ENCODE data around the gene C22orf23. TPM values are rescaled to one million over a fixed set of nuclear protein-coding genes. Genes with fewer than 3 reads are reported as not detected.

C22orf23 gene
- total RNA-seq, 1 donor, result under 0.01 TPM

GRCh38 chr22:37906364-37907008 lies 46.9 kb downstream of the C22orf23 start:
- peak in 1 of 3 donors; percentile 21 for DNase-seq (ENCODE audit: low read depth in 2 of 3, low spot score in 2 of 3)

- peak; percentile 37 to 79 (median 56) for DNase-seq (ENCODE audit: low read depth in 2 of 3, low spot score in 2 of 3)
Measured at GRCh38 chr22:37905534-37906363, 47.7 kb downstream of the C22orf23 start, which contains the start of gene MICALL1. Gene MICALL1, plus strand, starts transcription at chr22:37906297. Its CDS starts 126 bp downstream, at chr22:37906423.

- peak in 2 of 3 donors; percentile 40 to 74 for DNase-seq (ENCODE audit: low read depth in 2 of 3, low spot score in 2 of 3)
Measured at GRCh38 chr22:37904572-37905533, 48.5 kb downstream of the C22orf23 start.

GRCh38 chr22:37898441-37899181 lies 54.8 kb downstream of the C22orf23 start:
- no peak for DNase-seq (ENCODE audit: low read depth in 2 of 3, low spot score in 2 of 3)

DNA sequence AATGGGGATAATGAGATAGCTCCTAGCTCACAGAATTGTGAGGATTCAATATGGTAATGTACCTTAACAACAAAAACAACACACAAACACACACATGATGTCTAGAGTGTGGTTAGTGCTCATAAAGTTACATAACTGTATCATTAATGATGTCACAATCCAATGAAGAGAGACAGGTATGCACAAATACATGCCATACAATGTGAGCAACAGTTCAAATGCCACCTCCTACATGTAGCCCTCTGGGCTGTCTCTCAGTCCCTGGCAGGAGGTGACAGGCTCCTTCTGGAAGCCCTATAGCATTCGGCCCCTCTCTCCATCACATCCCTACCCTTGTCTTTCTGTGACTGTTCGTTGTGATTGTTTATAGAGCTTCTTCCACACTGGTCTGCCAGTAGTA lies 55.6 kb downstream of the C22orf23 start:
- DNase-seq (ENCODE audit: low read depth in 2 of 3, low spot score in 2 of 3), result no peak

GRCh38 chr22:37896939-37897338 lies 56.5 kb downstream of the C22orf23 start:
- DNase-seq (ENCODE audit: low read depth in 2 of 3, low spot score in 2 of 3), result no peak

DNA sequence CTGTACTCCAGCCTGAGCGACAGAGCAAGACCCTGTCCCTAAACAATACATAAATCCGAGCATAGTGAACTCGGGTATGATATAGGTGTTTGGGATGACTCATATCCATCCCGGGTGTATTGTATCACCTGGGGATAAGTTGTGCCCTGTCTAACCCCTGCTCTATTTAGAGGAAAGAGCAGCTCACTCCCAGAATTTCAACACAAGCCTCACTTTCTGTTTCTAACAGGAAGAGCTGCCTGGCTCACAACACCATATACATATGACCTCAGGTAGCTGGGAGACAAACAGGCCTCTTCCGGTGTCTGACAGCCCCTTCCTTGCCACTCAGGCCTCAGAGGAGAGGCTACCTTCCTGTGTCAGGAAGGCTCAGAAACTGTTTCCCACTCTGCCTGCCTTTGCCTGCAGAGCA lies 57.2 kb downstream of the C22orf23 start:
- DNase-seq (ENCODE audit: low read depth in 2 of 3, low spot score in 2 of 3), result peak; percentile 17 to 46 (median 35)

GRCh38 chr22:37894939-37895670 lies 58.3 kb downstream of the C22orf23 start:
- DNase-seq (ENCODE audit: low read depth in 2 of 3, low spot score in 2 of 3), result no peak

DNA sequence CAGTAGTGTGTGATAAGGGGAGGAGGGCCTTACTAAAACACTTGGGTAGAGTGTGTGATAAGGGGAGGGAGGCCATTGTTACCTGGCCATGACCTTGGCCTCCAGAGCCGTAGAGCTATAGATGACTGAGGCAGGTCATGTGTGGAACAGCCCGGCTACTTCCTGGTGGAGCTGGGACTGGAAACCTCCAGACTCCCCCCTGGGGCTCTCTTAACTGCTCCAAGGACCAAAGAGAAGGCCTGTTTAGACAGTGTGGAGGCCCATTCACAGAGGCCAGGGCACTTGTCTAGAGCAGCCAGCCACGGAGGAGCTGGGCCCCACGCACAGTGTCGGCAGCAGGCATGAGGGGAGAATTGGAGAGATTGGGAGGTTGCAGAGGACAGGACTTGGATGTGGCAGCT lies 59.8 kb downstream of the C22orf23 start:
- DNase-seq (ENCODE audit: low read depth in 2 of 3, low spot score in 2 of 3), result no peak

Other genes with a start within 250 kb of the C22orf23 start
- 29.9 TPM for gene GCAT, start 145.7 kb downstream of the C22orf23 start, total RNA-seq
- gene GALR3, start 130.2 kb downstream of the C22orf23 start, total RNA-seq, result under 0.01 TPM
- gene ANKRD54, start 109.3 kb downstream of the C22orf23 start, total RNA-seq, result 65.2 TPM
- gene EIF3L, start 104.2 kb downstream of the C22orf23 start, total RNA-seq, result 1,099 TPM
- 38.5 TPM for gene MICALL1, start 47.3 kb downstream of the C22orf23 start, total RNA-seq
- 30.7 TPM for gene POLR2F, start 98 bp upstream of the C22orf23 start, total RNA-seq
- not detected for gene SOX10, start 31.0 kb upstream of the C22orf23 start, total RNA-seq
- gene PICK1, start 103.8 kb upstream of the C22orf23 start, total RNA-seq, result 48.7 TPM
- under 0.01 TPM for gene SLC16A8, start 130.6 kb upstream of the C22orf23 start, total RNA-seq
- gene BAIAP2L2, start 157.1 kb upstream of the C22orf23 start, total RNA-seq, result under 0.01 TPM
- 143 TPM for gene PLA2G6, start 228.2 kb upstream of the C22orf23 start, total RNA-seq
- 92.4 TPM for gene MAFF, start 248.4 kb upstream of the C22orf23 start, total RNA-seq